Measurements from ENCODE around the gene ZBTB11.
A peak's percentile ranks its signal among the peaks of the same experiment; 100 is the strongest.
"Not testable (repeated sequence)": the region's sequence is repeated elsewhere in the genome, so short reads cannot be mapped to it uniquely, and the experiment has no call there.

ZBTB11 gene

GRCh38 chr3:101691685-101692671 lies 15.0 kb upstream of the ZBTB11 start:
- not testable (repeated sequence) for DNase-seq

- DNase-seq, result no peak
These were observed 14.0 kb upstream of the ZBTB11 start for GRCh38 chr3:101690972-101691371.

GRCh38 chr3:101689286-101689685 lies 12.4 kb upstream of the ZBTB11 start:
- DNase-seq, result no peak

- no peak for DNase-seq
These were observed 10.4 kb upstream of the ZBTB11 start for GRCh38 chr3:101687142-101687931.

GRCh38 chr3:101685870-101686307 lies 9.0 kb upstream of the ZBTB11 start:
- DNase-seq, result peak in 1 of 5 experiments; percentile 28

GRCh38 chr3:101685050-101685400 lies 8.1 kb upstream of the ZBTB11 start:
- no peak for DNase-seq

- no peak for DNase-seq
These were observed 3.5 kb upstream of the ZBTB11 start for GRCh38 chr3:101680466-101680865.

GRCh38 chr3:101678837-101679236 lies 1.9 kb upstream of the ZBTB11 start:
- not testable (repeated sequence) for DNase-seq

- no peak for DNase-seq
These were observed 729 bp upstream of the ZBTB11 start for GRCh38 chr3:101677436-101678286.

GRCh38 chr3:101676216-101676764 lies 642 bp downstream of the ZBTB11 start:
- DNase-seq, result peak; percentile 87 to 97 (median 93)

GRCh38 chr3:101675709-101676215 lies 1.2 kb downstream of the ZBTB11 start:
- DNase-seq, result no peak

GRCh38 chr3:101674518-101674917 lies 2.4 kb downstream of the ZBTB11 start:
- DNase-seq, result no peak

- DNase-seq, result no peak
These were observed 3.0 kb downstream of the ZBTB11 start for GRCh38 chr3:101673953-101674352.

GRCh38 chr3:101671014-101671413 lies 5.9 kb downstream of the ZBTB11 start:
- no peak for DNase-seq

GRCh38 chr3:101667844-101668243 lies 9.1 kb downstream of the ZBTB11 start:
- no peak for DNase-seq

- DNase-seq, result no peak
These were observed 9.6 kb downstream of the ZBTB11 start for GRCh38 chr3:101667331-101667730.

- DNase-seq, result no peak
These were observed 11.1 kb downstream of the ZBTB11 start for GRCh38 chr3:101665851-101666250.

GRCh38 chr3:101665357-101665756 lies 11.6 kb downstream of the ZBTB11 start:
- DNase-seq, result no peak

GRCh38 chr3:101660714-101661113 lies 16.2 kb downstream of the ZBTB11 start:
- no peak for DNase-seq

- no peak for DNase-seq
These were observed 20.3 kb downstream of the ZBTB11 start for GRCh38 chr3:101656651-101657050.

- DNase-seq, result no peak
These were observed 30.2 kb downstream of the ZBTB11 start for GRCh38 chr3:101646726-101647125.

Measured in T-helper 2 cell (primary cell).